ENCODE measurements around the gene NYNRIN.

DNA sequence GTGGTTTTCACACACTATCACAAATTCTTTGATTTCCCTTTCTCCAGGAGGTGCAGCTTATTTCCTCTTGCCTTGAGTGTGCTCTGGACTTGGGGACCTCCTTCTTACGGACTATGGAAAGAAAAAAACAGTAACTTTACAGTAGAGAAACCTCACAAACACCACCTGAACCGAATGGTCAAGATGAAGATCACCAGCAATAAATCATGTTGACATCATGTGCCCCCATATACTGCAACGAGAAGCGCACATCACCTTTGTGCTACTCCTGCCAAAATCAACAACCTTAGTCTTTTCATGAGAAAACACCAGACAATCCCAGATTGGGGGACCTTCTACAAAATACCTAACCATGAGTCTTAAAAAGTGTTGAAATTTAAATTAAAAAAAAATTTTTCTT, 13.3 kb upstream of the NYNRIN start:
- TF ChIP-seq, protein P1, sequence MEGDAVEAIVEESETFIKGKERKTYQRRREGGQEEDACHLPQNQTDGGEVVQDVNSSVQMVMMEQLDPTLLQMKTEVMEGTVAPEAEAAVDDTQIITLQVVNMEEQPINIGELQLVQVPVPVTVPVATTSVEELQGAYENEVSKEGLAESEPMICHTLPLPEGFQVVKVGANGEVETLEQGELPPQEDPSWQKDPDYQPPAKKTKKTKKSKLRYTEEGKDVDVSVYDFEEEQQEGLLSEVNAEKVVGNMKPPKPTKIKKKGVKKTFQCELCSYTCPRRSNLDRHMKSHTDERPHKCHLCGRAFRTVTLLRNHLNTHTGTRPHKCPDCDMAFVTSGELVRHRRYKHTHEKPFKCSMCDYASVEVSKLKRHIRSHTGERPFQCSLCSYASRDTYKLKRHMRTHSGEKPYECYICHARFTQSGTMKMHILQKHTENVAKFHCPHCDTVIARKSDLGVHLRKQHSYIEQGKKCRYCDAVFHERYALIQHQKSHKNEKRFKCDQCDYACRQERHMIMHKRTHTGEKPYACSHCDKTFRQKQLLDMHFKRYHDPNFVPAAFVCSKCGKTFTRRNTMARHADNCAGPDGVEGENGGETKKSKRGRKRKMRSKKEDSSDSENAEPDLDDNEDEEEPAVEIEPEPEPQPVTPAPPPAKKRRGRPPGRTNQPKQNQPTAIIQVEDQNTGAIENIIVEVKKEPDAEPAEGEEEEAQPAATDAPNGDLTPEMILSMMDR (IDR thresholded peaks at IDR 0.05) = no peak
- no peak for TF ChIP-seq POLR2A (IDR thresholded peaks at IDR 0.05)

Measured in lower leg skin (tissue), 3 donors.